WTC11 (cell line): Measurements from ENCODE around the gene TGFBR2. TPM values are rescaled to one million over a fixed set of nuclear protein-coding genes. Genes with fewer than 3 reads are reported as not detected.

ENCODE experiments used
- ATAC-seq: fragments of 200-7000 bp; cut with Tn5 transposase; 2 replicates; pipeline ENCODE4 v1.10.0; 2021; ENCODE audit warnings: mild to moderate bottlenecking, moderate library complexity
- CTCF ChIA-PET: fragments of 300-600 bp; sonication (Branson Sonifier 250); formaldehyde crosslinking; loops from one replicate; lab custom pipeline; 2021; ENCODE audit warnings: antibody characterized with exemption; lab: Charles Lee
- POLR2A ChIA-PET: fragments of 350-600 bp; sonication (Branson Sonifier 250); formaldehyde crosslinking; loops from one replicate; lab custom pipeline; 2021; ENCODE audit warnings: antibody characterized with exemption; lab: Charles Lee
- DNase-seq: peaks from one replicate; pipeline ENCODE4 v3.0.0; 2021; ENCODE audit warnings: low spot score
- H3K27ac Mint-ChIP-seq: 2 replicates; pipeline ENCODE4 v1.8.0; 2021; ENCODE audit warnings: mixed read lengths
- H3K27me3 Mint-ChIP-seq: 2 replicates; pipeline ENCODE4 v1.8.0; 2021; ENCODE audit warnings: low read depth, mild to moderate bottlenecking, moderate library complexity, mixed read lengths
- H3K36me3 Mint-ChIP-seq: 2 replicates; pipeline ENCODE4 v1.8.0; 2021; ENCODE audit warnings: mixed read lengths
- H3K4me1 Mint-ChIP-seq: 2 replicates; pipeline ENCODE4 v1.8.0; 2022; ENCODE audit warnings: mixed read lengths
- H3K4me3 Mint-ChIP-seq: 2 replicates; pipeline ENCODE4 v1.8.0; 2021; ENCODE audit warnings: mild to moderate bottlenecking, moderate library complexity, mixed read lengths
- H3K9me3 Mint-ChIP-seq: 2 replicates; pipeline ENCODE4 v1.8.0; 2021; ENCODE audit warnings: mixed read lengths
- ATF1 ChIP-seq: sonication (generic); formaldehyde crosslinking; IDR thresholded peaks from 2 replicates; pipeline ENCODE4 v1.8.1; 2023; ENCODE audit warnings: mild to moderate bottlenecking, moderate library complexity, missing genetic modification reagents
- ATF6 ChIP-seq: sonication (generic); formaldehyde crosslinking; IDR thresholded peaks from 2 replicates; pipeline ENCODE4 v1.8.1; 2023; ENCODE audit warnings: mild to moderate bottlenecking, missing genetic modification reagents
- FOXK1 ChIP-seq: sonication (generic); formaldehyde crosslinking; IDR thresholded peaks from 2 replicates; pipeline ENCODE4 v1.8.0; 2022; ENCODE audit warnings: mild to moderate bottlenecking, moderate library complexity, missing genetic modification reagents
- GTF2I ChIP-seq: fragments of 250-450 bp; sonication (Bioruptor Pico); conservative IDR thresholded peaks from 2 replicates; pipeline ENCODE4 v1.4.0; 2021; ENCODE audit warnings: mild to moderate bottlenecking
- JAZF1 ChIP-seq: fragments of 250-450 bp; sonication (Bioruptor Pico); IDR thresholded peaks from 2 replicates; pipeline ENCODE4 v1.9.0; 2021; ENCODE audit warnings: moderate library complexity, mild to moderate bottlenecking, inconsistent platforms
- OVOL2 ChIP-seq: fragments of 250-450 bp; sonication (Bioruptor Pico); IDR thresholded peaks from 2 replicates; pipeline ENCODE4 v1.9.0; 2021; ENCODE audit warnings: mild to moderate bottlenecking, borderline replicate concordance
- SOX15 ChIP-seq: fragments of 250-450 bp; sonication (Bioruptor Pico); IDR thresholded peaks from 2 replicates; pipeline ENCODE4 v1.9.0; 2021; ENCODE audit warnings: mild to moderate bottlenecking
- ZNF219 ChIP-seq: sonication (generic); formaldehyde crosslinking; IDR thresholded peaks from 2 replicates; pipeline ENCODE4 v1.8.0; 2023; ENCODE audit warnings: missing genetic modification reagents, mild to moderate bottlenecking, borderline replicate concordance
- ZNF263 ChIP-seq: sonication (generic); formaldehyde crosslinking; IDR thresholded peaks from 2 replicates; pipeline ENCODE4 v1.8.1; 2022; ENCODE audit warnings: low read depth, mild to moderate bottlenecking, moderate library complexity, missing genetic modification reagents
- ZNF317 ChIP-seq: sonication (generic); formaldehyde crosslinking; IDR thresholded peaks from 2 replicates; pipeline ENCODE4 v1.8.1; 2023; ENCODE audit warnings: low read depth, mild to moderate bottlenecking, moderate library complexity, missing genetic modification reagents, borderline replicate concordance
- total RNA-seq: library from RNA; stranded (reverse); gene quantifications from 3 replicates; pipeline ENCODE4 v1.2.3, GENCODE V29; 2021
- TF ChIP-seq, protein P1 (sequence below): fragments of 250-450 bp; sonication (Bioruptor Pico); IDR thresholded peaks from 2 replicates; pipeline ENCODE4 v1.9.0; 2021; ENCODE audit warnings: mild to moderate bottlenecking
- TF ChIP-seq, protein P2 (sequence below): sonication (generic); formaldehyde crosslinking; IDR thresholded peaks from 2 replicates; pipeline ENCODE4 v1.8.1; 2023; ENCODE audit warnings: mild to moderate bottlenecking, missing genetic modification reagents, moderate library complexity
- TF ChIP-seq, protein P3 (sequence below): sonication (generic); formaldehyde crosslinking; IDR thresholded peaks from 2 replicates; pipeline ENCODE4 v1.8.0; 2022; ENCODE audit warnings: missing genetic modification reagents
- TF ChIP-seq, protein P4 (sequence below): sonication (generic); formaldehyde crosslinking; conservative IDR thresholded peaks from 2 replicates; pipeline ENCODE4 v1.8.1; 2023; ENCODE audit warnings: mild to moderate bottlenecking, low read depth, missing genetic modification reagents, moderate library complexity
- TF ChIP-seq, protein P5 (sequence below): sonication (generic); formaldehyde crosslinking; conservative IDR thresholded peaks from 2 replicates; pipeline ENCODE4 v1.8.1; 2022; ENCODE audit warnings: mild to moderate bottlenecking, missing genetic modification reagents
- TF ChIP-seq, protein P6 (sequence below): sonication (generic); formaldehyde crosslinking; IDR thresholded peaks from 2 replicates; pipeline ENCODE4 v1.8.1; 2023; ENCODE audit warnings: mild to moderate bottlenecking, moderate library complexity, missing genetic modification reagents
- TF ChIP-seq, protein P7 (sequence below): sonication (generic); formaldehyde crosslinking; IDR thresholded peaks from 2 replicates; pipeline ENCODE4 v1.8.1; 2022; ENCODE audit warnings: low read depth, missing genetic modification reagents, borderline replicate concordance

The TGFBR2 gene
- total RNA-seq, 1 experiment from 2014 or later: 9.6 TPM

DNA sequence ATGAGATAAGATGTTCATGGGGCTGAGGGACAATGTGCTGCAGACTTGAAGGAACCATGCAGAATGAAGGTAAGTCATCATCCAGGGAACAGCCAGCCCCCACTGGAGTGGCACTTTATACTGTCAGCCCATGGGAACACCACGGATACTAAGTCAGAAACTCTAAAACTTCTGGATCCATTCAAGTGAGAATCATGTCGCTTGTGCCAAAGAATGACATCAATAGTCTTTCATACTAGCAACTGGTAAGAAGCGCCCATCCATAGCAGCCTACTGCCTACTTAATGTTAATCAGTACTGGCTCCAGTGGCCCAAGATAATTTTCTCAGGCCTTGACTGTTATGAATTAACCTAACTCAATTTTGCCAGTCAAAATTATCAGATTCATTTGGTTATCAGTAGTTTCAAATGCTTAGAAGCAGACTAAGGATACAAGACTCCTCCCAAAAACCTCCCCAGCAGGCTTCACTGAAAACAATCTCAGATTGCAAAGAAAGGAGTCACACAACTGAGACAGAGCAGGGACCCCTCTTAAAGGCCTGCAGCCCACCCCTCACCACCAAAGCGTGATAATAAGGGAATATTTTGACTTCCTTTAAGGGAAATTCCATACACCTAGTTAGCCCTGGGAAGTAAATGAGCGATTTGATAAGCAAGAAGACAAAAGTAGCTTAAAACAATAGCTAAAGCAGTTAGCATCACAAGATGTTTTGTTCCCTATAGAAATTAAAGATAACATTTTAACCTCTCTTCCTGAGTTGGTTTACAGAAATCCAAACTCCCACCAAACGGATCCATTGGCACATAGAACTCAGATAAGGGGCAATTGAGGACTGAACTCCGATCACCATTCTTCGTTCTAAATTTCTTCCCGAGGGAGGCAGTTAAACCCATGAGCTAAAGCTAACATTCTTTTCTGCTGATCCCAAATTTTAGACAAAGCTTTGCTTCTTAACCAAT, 98.8 kb downstream of the TGFBR2 start (continued):
- TF ChIP-seq ATF6 (CRISPR knock-in tag) (no peak), ZNF263 (CRISPR knock-in tag) (no peak)

GRCh38 chr3:30707825-30708224, 101.4 kb downstream of the TGFBR2 start:
- Mint-ChIP-seq H3K27me3 (peaks cover 5% of the 10 kb centered on the region; the same call in 1 of the 2 replicates), H3K4me3 (no peak overlapping the region), H3K9me3 (peaks cover 40% of the 10 kb centered on the region), H3K27ac (no peak overlapping the region), H3K36me3 (peaks cover 36% of the 10 kb centered on the region), H3K4me1 (peaks cover 20% of the 10 kb centered on the region)
- CTCF ChIA-PET: no interaction called here
- TF ChIP-seq JAZF1 (CRISPR knock-in tag): no peak
- TF ChIP-seq, protein P1, sequence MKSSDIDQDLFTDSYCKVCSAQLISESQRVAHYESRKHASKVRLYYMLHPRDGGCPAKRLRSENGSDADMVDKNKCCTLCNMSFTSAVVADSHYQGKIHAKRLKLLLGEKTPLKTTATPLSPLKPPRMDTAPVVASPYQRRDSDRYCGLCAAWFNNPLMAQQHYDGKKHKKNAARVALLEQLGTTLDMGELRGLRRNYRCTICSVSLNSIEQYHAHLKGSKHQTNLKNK (CRISPR knock-in tag): no peak
- TF ChIP-seq, protein P2, sequence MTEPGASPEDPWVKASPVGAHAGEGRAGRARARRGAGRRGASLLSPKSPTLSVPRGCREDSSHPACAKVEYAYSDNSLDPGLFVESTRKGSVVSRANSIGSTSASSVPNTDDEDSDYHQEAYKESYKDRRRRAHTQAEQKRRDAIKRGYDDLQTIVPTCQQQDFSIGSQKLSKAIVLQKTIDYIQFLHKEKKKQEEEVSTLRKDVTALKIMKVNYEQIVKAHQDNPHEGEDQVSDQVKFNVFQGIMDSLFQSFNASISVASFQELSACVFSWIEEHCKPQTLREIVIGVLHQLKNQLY: no peak
- TF ChIP-seq, protein P3, sequence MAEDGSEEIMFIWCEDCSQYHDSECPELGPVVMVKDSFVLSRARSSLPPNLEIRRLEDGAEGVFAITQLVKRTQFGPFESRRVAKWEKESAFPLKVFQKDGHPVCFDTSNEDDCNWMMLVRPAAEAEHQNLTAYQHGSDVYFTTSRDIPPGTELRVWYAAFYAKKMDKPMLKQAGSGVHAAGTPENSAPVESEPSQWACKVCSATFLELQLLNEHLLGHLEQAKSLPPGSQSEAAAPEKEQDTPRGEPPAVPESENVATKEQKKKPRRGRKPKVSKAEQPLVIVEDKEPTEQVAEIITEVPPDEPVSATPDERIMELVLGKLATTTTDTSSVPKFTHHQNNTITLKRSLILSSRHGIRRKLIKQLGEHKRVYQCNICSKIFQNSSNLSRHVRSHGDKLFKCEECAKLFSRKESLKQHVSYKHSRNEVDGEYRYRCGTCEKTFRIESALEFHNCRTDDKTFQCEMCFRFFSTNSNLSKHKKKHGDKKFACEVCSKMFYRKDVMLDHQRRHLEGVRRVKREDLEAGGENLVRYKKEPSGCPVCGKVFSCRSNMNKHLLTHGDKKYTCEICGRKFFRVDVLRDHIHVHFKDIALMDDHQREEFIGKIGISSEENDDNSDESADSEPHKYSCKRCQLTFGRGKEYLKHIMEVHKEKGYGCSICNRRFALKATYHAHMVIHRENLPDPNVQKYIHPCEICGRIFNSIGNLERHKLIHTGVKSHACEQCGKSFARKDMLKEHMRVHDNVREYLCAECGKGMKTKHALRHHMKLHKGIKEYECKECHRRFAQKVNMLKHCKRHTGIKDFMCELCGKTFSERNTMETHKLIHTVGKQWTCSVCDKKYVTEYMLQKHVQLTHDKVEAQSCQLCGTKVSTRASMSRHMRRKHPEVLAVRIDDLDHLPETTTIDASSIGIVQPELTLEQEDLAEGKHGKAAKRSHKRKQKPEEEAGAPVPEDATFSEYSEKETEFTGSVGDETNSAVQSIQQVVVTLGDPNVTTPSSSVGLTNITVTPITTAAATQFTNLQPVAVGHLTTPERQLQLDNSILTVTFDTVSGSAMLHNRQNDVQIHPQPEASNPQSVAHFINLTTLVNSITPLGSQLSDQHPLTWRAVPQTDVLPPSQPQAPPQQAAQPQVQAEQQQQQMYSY: no peak
- no peak for TF ChIP-seq SOX15 (CRISPR knock-in tag)
- TF ChIP-seq ATF1 (CRISPR knock-in tag): no peak
- TF ChIP-seq ZNF317: no peak
- no peak for TF ChIP-seq OVOL2
- TF ChIP-seq, protein P4, sequence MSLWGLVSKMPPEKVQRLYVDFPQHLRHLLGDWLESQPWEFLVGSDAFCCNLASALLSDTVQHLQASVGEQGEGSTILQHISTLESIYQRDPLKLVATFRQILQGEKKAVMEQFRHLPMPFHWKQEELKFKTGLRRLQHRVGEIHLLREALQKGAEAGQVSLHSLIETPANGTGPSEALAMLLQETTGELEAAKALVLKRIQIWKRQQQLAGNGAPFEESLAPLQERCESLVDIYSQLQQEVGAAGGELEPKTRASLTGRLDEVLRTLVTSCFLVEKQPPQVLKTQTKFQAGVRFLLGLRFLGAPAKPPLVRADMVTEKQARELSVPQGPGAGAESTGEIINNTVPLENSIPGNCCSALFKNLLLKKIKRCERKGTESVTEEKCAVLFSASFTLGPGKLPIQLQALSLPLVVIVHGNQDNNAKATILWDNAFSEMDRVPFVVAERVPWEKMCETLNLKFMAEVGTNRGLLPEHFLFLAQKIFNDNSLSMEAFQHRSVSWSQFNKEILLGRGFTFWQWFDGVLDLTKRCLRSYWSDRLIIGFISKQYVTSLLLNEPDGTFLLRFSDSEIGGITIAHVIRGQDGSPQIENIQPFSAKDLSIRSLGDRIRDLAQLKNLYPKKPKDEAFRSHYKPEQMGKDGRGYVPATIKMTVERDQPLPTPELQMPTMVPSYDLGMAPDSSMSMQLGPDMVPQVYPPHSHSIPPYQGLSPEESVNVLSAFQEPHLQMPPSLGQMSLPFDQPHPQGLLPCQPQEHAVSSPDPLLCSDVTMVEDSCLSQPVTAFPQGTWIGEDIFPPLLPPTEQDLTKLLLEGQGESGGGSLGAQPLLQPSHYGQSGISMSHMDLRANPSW (CRISPR knock-in tag): no peak
- no peak for TF ChIP-seq ZNF219 (CRISPR knock-in tag)
- TF ChIP-seq ATF6 (CRISPR knock-in tag): no peak
- TF ChIP-seq FOXK1 (CRISPR knock-in tag): no peak
- TF ChIP-seq, protein P5, sequence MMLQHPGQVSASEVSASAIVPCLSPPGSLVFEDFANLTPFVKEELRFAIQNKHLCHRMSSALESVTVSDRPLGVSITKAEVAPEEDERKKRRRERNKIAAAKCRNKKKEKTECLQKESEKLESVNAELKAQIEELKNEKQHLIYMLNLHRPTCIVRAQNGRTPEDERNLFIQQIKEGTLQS (CRISPR knock-in tag): no peak
- TF ChIP-seq, protein P6, sequence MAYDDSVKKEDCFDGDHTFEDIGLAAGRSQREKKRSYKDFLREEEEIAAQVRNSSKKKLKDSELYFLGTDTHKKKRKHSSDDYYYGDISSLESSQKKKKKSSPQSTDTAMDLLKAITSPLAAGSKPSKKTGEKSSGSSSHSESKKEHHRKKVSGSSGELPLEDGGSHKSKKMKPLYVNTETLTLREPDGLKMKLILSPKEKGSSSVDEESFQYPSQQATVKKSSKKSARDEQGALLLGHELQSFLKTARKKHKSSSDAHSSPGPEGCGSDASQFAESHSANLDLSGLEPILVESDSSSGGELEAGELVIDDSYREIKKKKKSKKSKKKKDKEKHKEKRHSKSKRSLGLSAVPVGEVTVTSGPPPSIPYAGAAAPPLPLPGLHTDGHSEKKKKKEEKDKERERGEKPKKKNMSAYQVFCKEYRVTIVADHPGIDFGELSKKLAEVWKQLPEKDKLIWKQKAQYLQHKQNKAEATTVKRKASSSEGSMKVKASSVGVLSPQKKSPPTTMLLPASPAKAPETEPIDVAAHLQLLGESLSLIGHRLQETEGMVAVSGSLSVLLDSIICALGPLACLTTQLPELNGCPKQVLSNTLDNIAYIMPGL: no peak
- no peak for TF ChIP-seq ZNF263 (CRISPR knock-in tag)
- TF ChIP-seq, protein P7, sequence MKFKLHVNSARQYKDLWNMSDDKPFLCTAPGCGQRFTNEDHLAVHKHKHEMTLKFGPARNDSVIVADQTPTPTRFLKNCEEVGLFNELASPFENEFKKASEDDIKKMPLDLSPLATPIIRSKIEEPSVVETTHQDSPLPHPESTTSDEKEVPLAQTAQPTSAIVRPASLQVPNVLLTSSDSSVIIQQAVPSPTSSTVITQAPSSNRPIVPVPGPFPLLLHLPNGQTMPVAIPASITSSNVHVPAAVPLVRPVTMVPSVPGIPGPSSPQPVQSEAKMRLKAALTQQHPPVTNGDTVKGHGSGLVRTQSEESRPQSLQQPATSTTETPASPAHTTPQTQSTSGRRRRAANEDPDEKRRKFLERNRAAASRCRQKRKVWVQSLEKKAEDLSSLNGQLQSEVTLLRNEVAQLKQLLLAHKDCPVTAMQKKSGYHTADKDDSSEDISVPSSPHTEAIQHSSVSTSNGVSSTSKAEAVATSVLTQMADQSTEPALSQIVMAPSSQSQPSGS (CRISPR knock-in tag): no peak
- no peak for TF ChIP-seq GTF2I (CRISPR knock-in tag)
- no peak for ATAC-seq
- POLR2A ChIA-PET: no interaction called here
- no peak for DNase-seq
